DMS153 (cell line): Measurements from ENCODE around the gene HDGFL3.
"Not testable (repeated sequence)": the region's sequence is repeated elsewhere in the genome, so short reads cannot be mapped to it uniquely, and the experiment has no call there.

Experiments
- DNase-seq: peaks from one replicate; lab custom pipeline; 2025; lab: John Stamatoyannopoulos, UW

The HDGFL3 gene

GRCh38 chr15:83099290-83099689 is 108.3 kb downstream of the HDGFL3 start:
- no peak for DNase-seq

- DNase-seq = no peak
Measured at GRCh38 chr15:83098079-83098478, 109.5 kb downstream of the HDGFL3 start.

- DNase-seq = no peak
Measured at GRCh38 chr15:83094583-83094982, 113.0 kb downstream of the HDGFL3 start.

GRCh38 chr15:83092309-83092976 is 115.2 kb downstream of the HDGFL3 start:
- no peak for DNase-seq

- DNase-seq = not testable (repeated sequence)
Measured at GRCh38 chr15:83091965-83092308, 115.7 kb downstream of the HDGFL3 start.

GRCh38 chr15:83090465-83090864 is 117.2 kb downstream of the HDGFL3 start:
- no peak for DNase-seq

GRCh38 chr15:83088876-83089275 is 118.7 kb downstream of the HDGFL3 start:
- DNase-seq = no peak

GRCh38 chr15:83087576-83087975 is 120.0 kb downstream of the HDGFL3 start:
- no peak for DNase-seq

- DNase-seq = not testable (repeated sequence)
Measured at GRCh38 chr15:83085864-83086552, 121.6 kb downstream of the HDGFL3 start.

- not testable (repeated sequence) for DNase-seq
Measured at GRCh38 chr15:83085461-83085860, 122.2 kb downstream of the HDGFL3 start.

GRCh38 chr15:83082730-83083386 is 124.8 kb downstream of the HDGFL3 start:
- DNase-seq = no peak

- DNase-seq = no peak
Measured at GRCh38 chr15:83081256-83082014, 126.2 kb downstream of the HDGFL3 start.

- DNase-seq = no peak
Measured at GRCh38 chr15:83078712-83079111, 128.9 kb downstream of the HDGFL3 start.
